Measurements from ENCODE around the gene APBA2. TPM values are rescaled to one million over a fixed set of nuclear protein-coding genes. Genes with fewer than 3 reads are reported as not detected.

The APBA2 gene
- total and polyA plus RNA-seq, 2 of the 4 experiments (the other 2 are of a cell fraction): 21.7 to 33.0 TPM

- Histone ChIP-seq H3K36me3 (ENCODE audit: control insufficient read depth, insufficient read depth, low read length) (no peaks in the 10 kb centered on the region), H3K14ac (replicated peaks; ENCODE audit: low read depth, low read length) (no peak overlapping the region), H3K4me2 (ENCODE audit: low read depth, low read length) (no peak overlapping the region), H3K79me1 (ENCODE audit: low read depth in 1 of 2, low read length in 2 of 2) (peaks cover 7 to 59% of the 10 kb centered on the region in 2 experiments), H2BK5ac (ENCODE audit: low read depth, low read length, poor library complexity, severe bottlenecking) (no peak overlapping the region), H3K18ac (ENCODE audit: low read depth, low read length) (no peak overlapping the region), H3K9me3 (ENCODE audit: control insufficient read depth, insufficient read depth, low read length) (no peaks in the 10 kb centered on the region), H2AK5ac (ENCODE audit: low read depth, low read length) (no peak overlapping the region), H2AFZ (replicated peaks; ENCODE audit: low read length, poor library complexity) (no peak overlapping the region), H4K8ac (ENCODE audit: low read depth in 2 of 2, low read length in 2 of 2) (no peak overlapping the region), H3K4me3 (ENCODE audit: insufficient read depth, low read depth, low read length) (no peak overlapping the region), H2BK20ac (ENCODE audit: low read depth, low read length) (no peak overlapping the region), H2BK15ac (ENCODE audit: low read depth, low read length) (no peak overlapping the region), H4K20me1 (ENCODE audit: insufficient read depth, low read length) (peaks cover 7% of the 10 kb centered on the region), H3K9ac (ENCODE audit: low read depth, low read length) (no peak overlapping the region), H3K27me3 (ENCODE audit: control insufficient read depth, insufficient read depth, low read length) (no peaks in the 10 kb centered on the region), H4K91ac (ENCODE audit: insufficient read depth, low read depth, low read length) (no peak overlapping the region), H3K27ac (ENCODE audit: insufficient read depth, low read length) (no peak overlapping the region), H3K23ac (ENCODE audit: low read depth, low read length) (no peak overlapping the region), H2BK120ac (ENCODE audit: low read depth, low read length) (no peak overlapping the region), H3K4ac (ENCODE audit: low read depth, low read length) (no peak overlapping the region), H3K4me1 (ENCODE audit: control insufficient read depth, insufficient read depth, low read length) (peaks cover 17% of the 10 kb centered on the region), H2AK9ac (replicated peaks; ENCODE audit: low read depth, low read length, poor library complexity) (no peak overlapping the region), H3K9me1 (ENCODE audit: insufficient read depth, low read length) (peaks cover 7% of the 10 kb centered on the region; the same call in 1 of the 2 replicates), H3K56ac (ENCODE audit: extremely low read depth, insufficient read depth, low read length) (no peak overlapping the region), H4K5ac (ENCODE audit: low read depth, low read length) (no peak overlapping the region)
- in situ Hi-C loops (cut with MboI; ENCODE audit: low sequenced_read_pairs): no loop called here
- ChIA-PET CTCF (no interaction called here), POLR2A (ENCODE audit: unreplicated experiment) (no interaction called here)
- DNase-seq: no peak
- WGBS, 2 experiments (ENCODE audit: extremely low coverage in 2 of 2, insufficient read length in 1 of 2): 83% methylated on average over 4 of the region's 13 CpGs; no CpG with 5 or more reads in 1 of the 2 experiments
- TF ChIP-seq CHD1 (IDR thresholded peaks at IDR 0.05; ENCODE audit: low read depth, low read length) (no peak), RAD21 (IDR thresholded peaks at IDR 0.05; ENCODE audit: low read length) (no peak), NFE2L2 (IDR thresholded peaks at IDR 0.05; ENCODE audit: low read depth, low read length) (no peak)
- TF ChIP-seq, protein P1, sequence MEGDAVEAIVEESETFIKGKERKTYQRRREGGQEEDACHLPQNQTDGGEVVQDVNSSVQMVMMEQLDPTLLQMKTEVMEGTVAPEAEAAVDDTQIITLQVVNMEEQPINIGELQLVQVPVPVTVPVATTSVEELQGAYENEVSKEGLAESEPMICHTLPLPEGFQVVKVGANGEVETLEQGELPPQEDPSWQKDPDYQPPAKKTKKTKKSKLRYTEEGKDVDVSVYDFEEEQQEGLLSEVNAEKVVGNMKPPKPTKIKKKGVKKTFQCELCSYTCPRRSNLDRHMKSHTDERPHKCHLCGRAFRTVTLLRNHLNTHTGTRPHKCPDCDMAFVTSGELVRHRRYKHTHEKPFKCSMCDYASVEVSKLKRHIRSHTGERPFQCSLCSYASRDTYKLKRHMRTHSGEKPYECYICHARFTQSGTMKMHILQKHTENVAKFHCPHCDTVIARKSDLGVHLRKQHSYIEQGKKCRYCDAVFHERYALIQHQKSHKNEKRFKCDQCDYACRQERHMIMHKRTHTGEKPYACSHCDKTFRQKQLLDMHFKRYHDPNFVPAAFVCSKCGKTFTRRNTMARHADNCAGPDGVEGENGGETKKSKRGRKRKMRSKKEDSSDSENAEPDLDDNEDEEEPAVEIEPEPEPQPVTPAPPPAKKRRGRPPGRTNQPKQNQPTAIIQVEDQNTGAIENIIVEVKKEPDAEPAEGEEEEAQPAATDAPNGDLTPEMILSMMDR (conservative IDR thresholded peaks at IDR 0.05; ENCODE audit: low read depth, low read length): no peak
- no TSS peak for BruUV-seq (replicated peaks)
- dilution Hi-C loops (cut with HindIII; ENCODE audit: low sequenced_read_pairs, unreplicated experiment): no loop called here
- ATAC-seq (ENCODE audit: low read depth): no peak
- intact Hi-C loops (cut with micrococcal nuclease): loop anchor here (10.0 kb wide), 1 partner anchor 95 kb away; no protein-coding TSS in a partner anchor
Observed at GRCh38 chr15:28989896-28990295, 104.1 kb downstream of the APBA2 start.
